Stimulated activated naive CD8-positive, alpha-beta T cell treated with anti-CD3 and anti-CD28 coated beads, Interleukin-15, Interleukin-2, amounts not matched to agents 100 U/mL and 50 U/mL, for 24 hours (primary cell): Measurements from ENCODE around the gene RGS19.

Experiments used
- ATAC-seq: fragments of 150-1000 bp; cut with Tn5 transposase; one replicate; pipeline ENCODE4 v1.10.0; 2021
- DNase-seq: peaks from one replicate; pipeline ENCODE4 v3.0.0; 2021

RGS19 gene

DNA sequence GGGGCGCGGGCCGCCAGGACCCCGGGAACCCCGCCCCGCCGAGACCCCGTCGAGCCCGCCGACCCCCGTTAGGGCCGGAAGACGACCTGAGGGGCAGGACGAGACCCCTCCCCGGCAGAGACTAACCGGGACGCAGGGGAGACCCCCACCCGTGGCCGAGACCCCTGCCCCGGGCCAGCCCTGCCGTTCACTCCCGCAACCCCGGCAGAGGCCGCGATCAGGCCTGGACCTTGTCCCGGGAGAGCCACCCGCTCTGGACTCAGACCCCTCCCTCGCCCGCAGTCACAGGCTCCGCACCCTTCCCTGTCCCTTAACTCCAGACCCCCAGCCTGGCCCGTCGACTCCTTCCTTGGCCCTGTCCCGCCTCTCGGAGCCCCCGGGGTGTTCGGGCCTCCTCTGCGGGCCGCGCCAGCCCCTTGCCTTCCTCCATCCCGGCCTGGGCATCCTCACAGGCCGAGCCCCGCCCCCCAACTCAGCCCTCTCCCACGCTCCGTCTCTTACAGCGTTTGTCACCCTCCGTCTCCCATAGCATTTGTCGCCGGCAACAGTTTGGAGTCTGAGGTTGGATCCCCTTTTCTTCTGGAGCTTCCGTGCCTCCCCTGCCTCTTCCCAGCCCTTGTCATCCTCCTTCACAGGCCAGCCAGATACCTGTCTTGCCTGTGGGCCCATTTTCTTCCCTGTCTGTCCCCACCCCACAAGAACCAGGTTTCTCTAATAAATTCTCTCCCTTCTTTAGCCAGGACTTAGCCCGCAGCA, 15.8 kb downstream of the RGS19 start:
- DNase-seq = peak; percentile 65
- ATAC-seq = no peak

GRCh38 chr20:64062596-64063388, 16.5 kb downstream of the RGS19 start, which contains the start of gene TCEA2:
Gene TCEA2 (plus strand): TSS chr20:64063198. CDS start chr20:64063313, 115 bp downstream.
- DNase-seq (peak; percentile 96), ATAC-seq (peak; percentile 88)

- DNase-seq = no peak
Observed at GRCh38 chr20:64062276-64062595, 17.1 kb downstream of the RGS19 start.

GRCh38 chr20:64058536-64058935, 20.8 kb downstream of the RGS19 start:
- ATAC-seq (no peak), DNase-seq (no peak)

More at GRCh38 chr20:64062276-64062595, 17.1 kb downstream of the RGS19 start:
- no peak for ATAC-seq

DNA sequence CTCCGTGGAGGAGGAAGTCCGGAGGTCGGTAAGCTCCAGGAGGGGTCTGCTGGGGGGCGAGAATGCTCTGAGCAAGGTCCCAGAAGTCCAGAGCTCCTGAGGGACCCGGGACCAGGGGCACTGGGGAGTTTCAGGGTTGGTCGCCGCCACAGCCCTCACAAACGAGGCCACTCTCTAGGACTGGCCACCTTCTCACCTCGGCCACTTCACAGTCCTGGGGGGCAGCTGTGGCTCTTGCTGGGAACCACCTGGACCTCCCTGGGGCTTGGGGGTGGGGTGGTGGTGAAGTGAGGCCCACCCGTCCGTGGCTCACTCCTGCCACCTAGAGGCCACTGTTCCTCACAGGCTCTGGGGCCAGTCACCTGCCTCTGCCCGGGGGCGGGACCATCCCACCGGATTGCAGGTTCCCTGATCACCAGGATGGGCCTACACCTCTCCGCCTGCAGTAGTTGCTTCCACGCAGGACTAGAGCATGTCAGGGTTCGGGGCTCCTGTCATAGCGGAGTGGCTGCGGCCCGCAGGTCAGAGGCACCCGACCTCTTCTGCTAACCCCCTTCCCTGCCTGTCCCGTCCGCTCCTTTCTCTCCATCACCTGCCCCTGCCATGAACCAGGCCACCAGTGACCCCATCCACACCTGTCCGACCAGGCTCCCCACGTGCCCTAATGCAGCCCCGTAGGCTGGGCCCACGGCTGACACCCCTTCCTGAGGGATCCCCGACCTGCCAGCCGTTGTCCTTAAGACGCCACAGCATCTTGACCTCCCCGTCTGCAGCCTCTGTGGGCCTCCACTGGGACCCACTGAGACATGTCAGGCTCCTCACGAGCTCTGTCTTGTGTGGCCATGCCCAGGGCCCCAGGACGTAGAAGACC, 21.5 kb downstream of the RGS19 start:
- DNase-seq (peak; percentile 95), ATAC-seq (peak; percentile 67)

GRCh38 chr20:64056889-64057627, 22.3 kb downstream of the RGS19 start:
- peak; percentile 41 for DNase-seq
- peak; percentile 25 for ATAC-seq

- DNase-seq = no peak
- ATAC-seq = no peak
Observed at GRCh38 chr20:64056639-64056888, 22.8 kb downstream of the RGS19 start.

GRCh38 chr20:64055893-64056638, 23.3 kb downstream of the RGS19 start:
- ATAC-seq (no peak), DNase-seq (no peak)

- no peak for DNase-seq
- no peak for ATAC-seq
Observed at GRCh38 chr20:64055396-64055892, 23.9 kb downstream of the RGS19 start.

DNA sequence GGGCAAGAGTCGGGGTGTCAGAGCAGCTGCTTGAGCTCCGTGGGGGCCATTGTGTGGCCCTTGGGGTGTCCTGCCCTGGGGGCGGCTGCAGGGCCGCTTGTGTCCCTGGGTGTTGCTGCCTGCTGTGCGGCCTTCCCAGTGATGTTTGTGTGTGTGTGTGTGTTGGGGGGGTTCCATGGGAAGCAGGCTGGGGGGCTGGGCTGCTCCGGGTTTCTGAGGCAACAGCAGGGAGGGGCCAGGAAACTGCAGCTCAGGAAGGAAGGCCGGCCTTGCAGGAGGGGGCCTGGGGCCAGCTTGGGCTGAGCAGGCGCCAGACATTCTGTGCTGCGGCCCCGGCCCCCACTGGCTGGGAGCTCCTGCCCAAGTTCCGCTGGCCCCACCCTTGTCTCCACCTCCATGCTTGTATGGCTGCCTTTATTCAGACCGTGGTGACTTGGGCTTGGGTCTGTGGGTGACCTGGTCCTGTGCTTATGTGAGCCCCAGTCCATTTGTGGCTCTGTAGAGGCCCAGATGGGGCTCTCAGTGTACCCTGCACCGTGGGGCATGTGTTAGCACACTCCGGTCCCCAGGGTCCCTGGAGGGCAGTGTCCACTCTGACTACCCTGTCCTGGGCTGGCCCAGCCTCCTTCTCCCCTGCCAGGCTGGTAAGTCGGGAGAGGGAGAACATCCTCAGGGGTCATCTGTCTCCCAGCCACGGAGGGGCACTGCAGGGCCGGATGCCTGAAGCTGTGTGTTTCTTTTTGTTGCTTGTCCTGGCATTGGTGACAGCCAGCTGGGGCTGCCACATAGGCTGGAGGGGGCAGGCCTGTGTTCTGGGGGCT, 25.3 kb downstream of the RGS19 start:
- ATAC-seq = no peak
- no peak for DNase-seq

GRCh38 chr20:64052987-64053840, 26.1 kb downstream of the RGS19 start:
- ATAC-seq = no peak

DNA sequence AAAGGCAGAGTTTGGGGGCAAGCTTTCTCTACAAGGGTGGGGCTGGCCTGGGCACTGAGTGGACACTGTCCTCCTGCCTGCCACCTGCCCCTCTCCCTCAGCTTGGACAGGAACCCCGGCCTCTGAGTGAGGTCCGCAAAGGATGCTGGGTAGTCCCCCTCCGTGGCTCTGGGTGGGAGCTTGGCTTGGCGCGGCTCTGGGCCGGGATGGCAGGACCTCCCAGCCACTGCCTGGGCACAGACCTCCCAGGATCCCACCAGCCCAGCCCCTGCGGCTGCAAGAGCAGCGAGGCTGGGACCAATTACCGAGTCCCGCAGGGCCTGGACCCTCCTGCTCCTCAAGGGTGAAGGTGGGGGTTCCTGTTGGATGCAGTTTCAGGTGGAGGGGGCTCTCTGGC, 27.0 kb downstream of the RGS19 start:
- ATAC-seq (no peak), DNase-seq (no peak)

More at GRCh38 chr20:64052987-64053840, 26.1 kb downstream of the RGS19 start:
- DNase-seq = no peak

DNA sequence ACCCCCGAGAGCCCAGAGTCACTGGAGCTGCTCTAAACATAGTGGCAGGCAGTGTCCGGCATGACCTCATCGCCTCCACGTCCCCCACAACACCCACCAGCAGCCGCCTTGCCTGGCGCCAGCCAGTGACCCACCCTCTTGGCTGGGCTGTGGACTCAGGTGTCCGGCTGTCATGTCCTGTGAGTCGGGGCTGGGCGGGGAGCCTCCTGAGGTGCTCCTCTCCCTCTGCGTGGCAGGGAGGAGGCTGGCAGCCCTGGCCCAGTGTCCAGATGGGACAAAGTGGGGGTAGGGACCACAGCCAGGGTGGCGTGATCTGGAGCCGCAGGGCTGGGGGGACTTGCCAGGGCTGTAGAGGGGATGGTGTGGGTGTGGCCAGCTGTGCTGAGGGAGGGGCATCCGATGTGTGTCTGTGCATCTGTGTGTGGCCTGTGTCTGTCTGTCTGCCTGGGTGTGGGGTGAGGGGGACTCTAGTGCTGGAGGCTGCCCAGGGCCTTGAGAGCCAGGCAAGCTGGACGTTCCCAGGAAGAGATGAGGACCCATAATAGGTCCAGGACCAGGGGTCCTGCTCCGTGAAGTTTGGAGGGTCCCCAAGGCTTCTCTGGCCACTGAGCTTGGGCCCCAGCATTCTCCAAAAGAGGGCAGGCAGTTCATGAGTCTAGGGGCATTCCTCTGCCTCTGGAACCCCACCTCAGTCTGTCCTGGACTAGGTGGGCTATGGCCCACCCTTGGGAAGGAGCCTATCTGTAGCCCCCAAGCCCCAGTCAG, 27.6 kb downstream of the RGS19 start:
- DNase-seq (no peak), ATAC-seq (no peak)

DNA sequence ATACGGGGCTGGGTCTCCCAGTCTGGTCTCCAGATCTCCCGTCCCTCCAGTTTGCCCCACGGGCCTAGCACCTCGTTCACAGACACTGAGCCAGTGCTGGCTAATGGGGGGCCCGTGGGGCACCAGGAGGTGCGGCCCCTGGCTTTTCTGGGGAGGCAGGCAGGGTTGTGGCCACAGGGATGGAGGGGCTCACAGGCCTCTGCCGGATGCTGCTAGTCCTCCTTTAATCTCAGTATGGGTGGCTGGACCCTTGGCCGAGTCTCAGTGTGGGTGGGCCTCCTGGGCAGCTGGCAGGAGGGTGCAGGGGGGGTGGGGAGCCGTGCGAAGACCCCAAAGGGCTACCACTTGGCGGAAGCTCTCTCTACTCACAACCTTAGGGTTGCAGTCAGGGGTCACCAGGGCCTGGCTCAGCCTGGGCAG, 28.3 kb downstream of the RGS19 start:
- ATAC-seq (no peak), DNase-seq (no peak)

GRCh38 chr20:64050261-64051032, 28.9 kb downstream of the RGS19 start:
- ATAC-seq (no peak), DNase-seq (no peak)

DNA sequence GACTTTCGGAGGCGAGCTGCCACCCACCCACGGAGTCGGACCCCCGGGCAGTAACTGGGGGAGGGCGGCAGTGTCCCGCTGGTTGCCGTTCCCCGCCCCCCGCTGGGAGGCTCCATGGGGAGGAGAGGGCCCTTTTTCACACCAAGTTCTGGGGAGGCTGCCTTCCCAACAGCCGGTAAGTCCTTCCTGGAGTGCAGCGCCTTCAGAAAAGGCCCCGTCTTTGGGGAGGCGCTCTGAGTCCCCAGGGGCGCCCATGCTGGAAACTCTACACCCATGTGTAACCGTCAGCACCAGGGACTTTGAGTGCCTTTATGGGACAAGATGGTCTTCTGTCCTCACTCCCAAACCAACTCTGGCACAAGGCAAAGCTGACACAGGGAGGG, 29.4 kb downstream of the RGS19 start:
- ATAC-seq (no peak), DNase-seq (no peak)

- ATAC-seq = peak; percentile 19
- DNase-seq = peak; percentile 53
Observed at GRCh38 chr20:64049060-64049877, 30.0 kb downstream of the RGS19 start, which contains the start of gene SOX18. Gene SOX18 (minus strand): TSS chr20:64049639. CDS start chr20:64049516, 123 bp downstream.
